ENCODE measurements around the gene ARID3B.

Gene ARID3B

GRCh38 chr15:74609938-74610301 lies 68.9 kb downstream of the ARID3B start:
- DNase-seq = no peak

- DNase-seq = no peak
Observed at GRCh38 chr15:74610302-74610951, 69.4 kb downstream of the ARID3B start.

DNA sequence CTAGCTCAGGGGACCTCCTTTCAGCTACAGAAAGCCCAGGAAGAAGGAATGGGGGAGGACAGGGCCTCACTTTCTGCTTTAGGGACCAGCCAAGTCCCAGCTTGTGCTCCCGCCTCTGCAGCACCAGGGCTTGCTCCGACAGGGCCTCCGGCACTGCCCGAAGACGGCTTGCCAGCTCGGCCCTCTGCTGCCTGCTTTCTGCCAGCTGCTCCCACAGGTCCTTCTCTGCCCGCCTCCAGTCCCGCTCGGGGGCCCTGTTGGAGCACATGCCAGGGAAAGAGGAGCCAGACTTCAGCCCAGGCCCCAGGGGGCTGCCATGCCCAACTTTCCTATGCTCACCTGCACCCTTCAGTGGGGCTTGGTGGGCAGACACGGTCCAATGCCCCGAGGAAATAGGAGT lies 70.3 kb downstream of the ARID3B start:
- DNase-seq = no peak

GRCh38 chr15:74611834-74612233 lies 70.8 kb downstream of the ARID3B start:
- DNase-seq = no peak

DNA sequence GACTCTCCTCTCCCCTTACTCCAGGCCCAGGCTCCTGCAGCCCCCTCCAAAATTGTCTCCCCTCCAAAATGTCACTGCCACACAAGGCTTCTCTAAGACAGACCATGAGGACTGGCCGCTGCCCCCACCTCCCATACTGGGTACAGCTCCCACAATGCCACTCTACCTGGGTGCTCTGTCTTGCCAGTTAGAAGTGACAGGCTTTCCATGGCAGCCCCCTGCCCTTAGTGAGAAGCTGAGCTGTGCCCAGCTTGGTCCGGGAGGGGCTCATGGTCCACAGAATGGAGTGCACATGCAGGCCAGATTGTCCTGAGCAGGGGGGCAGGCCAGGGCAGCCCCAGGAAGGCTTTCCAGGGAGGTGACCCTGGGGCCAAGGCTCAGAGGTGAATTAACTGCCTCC lies 71.7 kb downstream of the ARID3B start:
- DNase-seq = no peak

GRCh38 chr15:74613089-74613952 lies 72.3 kb downstream of the ARID3B start:
- DNase-seq = peak in 1 of 2 experiments; percentile 21

- DNase-seq = peak in 1 of 2 experiments; percentile 21
Observed at GRCh38 chr15:74613953-74614743, 73.1 kb downstream of the ARID3B start.

- DNase-seq = peak in 1 of 2 experiments; percentile 76
Observed at GRCh38 chr15:74614744-74615507, 73.9 kb downstream of the ARID3B start.

GRCh38 chr15:74615508-74616365 lies 74.7 kb downstream of the ARID3B start, which contains the start of gene CLK3:
CLK3 (plus strand) TSS chr15:74615836; CDS start chr15:74619197, 3,361 bp downstream.
- peak; percentile 78 to 99 for DNase-seq

DNA sequence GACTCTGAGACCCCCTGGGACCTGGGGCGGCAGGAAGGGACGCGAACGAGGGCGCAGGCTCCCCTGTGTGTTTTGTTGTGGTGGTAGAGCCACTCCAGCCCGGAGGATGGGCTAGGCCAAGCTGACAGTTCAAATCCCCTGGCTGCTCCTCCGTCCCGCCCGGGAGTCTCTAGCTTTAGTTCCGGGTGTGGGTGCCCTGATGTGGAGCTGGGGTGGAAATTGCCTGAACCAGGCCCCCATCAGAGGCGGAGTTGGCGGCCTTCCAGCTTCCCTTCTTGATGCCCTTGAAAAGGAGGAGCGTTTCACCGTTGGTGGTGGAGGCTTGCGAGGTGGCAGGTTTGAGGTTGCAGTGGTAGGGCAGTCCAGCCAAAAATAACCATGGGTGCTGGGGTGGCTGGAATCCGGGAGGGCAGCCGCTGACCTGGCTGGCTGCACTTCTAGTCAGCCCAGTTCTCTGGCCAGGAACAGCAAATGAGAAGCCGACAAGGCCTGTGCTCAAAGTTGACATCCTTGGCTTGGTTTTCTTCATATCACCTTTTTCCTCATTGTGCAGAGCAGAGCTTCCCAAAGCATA lies 75.4 kb downstream of the ARID3B start:
- peak in 1 of 2 experiments; percentile 8 for DNase-seq

GRCh38 chr15:74616996-74617395 lies 76.0 kb downstream of the ARID3B start:
- DNase-seq = no peak

- no peak for DNase-seq
Observed at GRCh38 chr15:74618841-74619596, 78.0 kb downstream of the ARID3B start.

- DNase-seq = no peak
Observed at GRCh38 chr15:74619916-74620635, 79.1 kb downstream of the ARID3B start.

DNA sequence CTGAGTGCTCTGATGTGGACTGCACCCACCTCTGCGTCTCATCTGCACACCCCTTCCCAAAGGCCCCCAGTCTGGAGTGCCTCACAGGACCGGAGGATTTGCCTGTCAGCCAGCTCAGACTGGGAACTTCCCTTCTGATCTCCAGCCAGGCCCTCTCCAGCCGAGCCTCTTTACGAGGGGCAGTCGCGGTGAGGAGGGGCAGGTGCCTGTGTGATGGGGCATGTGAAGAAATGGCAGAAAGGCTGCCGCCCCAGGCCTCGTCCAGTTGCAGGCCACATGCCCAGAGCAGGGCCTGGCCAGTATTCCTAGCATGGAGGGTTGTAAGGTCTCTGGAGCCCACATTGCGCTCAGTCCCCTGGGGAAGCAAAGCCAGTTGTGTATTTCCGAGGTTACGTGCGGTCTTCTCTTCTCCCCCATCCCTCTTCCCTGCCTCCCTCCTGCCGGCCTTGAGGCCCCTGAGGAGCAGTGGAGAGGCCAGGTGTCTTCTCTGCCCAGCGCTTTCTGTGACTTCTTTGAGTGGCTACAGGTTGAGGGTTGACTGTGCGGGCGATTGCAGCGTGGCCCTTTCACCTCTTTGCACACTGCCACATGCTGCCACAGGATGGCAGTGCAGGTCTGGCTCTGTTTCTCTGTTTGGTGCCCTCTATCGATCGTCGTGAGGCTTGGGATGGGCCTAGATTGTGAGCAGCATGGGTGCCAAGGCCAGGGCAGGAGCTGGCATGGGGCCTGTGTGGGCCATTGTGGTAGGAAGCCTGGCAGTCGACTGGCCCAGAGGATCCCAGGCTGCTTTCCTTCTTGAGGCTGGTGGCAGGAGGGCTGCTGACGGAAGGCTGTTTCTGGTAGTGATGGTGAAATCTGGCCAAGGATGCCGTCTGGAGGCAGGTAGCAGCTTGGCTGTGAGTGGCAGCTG lies 79.9 kb downstream of the ARID3B start:
- peak; percentile 57 to 83 for DNase-seq

- DNase-seq = no peak
Observed at GRCh38 chr15:74621546-74621920, 80.5 kb downstream of the ARID3B start.

DNA sequence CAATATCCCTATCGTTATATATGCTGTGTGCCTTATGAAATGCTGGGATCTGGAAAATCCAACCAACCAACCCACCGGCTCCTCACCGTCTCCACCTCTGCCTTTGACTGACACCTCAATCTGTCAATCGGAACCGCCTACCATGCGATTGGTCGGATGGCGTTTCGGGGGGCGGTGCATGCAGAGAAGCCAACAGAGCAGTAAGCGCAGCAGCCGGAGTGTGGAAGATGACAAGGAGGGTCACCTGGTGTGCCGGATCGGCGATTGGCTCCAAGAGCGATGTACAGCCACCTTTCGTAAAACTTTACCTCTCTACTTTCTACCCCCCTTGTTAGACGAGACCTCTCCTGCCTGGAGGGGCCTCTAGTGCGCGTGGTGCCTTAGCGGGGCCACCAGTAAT lies 80.9 kb downstream of the ARID3B start:
- no peak for DNase-seq

- DNase-seq = no peak
Observed at GRCh38 chr15:74622758-74623157, 81.7 kb downstream of the ARID3B start.

DNA sequence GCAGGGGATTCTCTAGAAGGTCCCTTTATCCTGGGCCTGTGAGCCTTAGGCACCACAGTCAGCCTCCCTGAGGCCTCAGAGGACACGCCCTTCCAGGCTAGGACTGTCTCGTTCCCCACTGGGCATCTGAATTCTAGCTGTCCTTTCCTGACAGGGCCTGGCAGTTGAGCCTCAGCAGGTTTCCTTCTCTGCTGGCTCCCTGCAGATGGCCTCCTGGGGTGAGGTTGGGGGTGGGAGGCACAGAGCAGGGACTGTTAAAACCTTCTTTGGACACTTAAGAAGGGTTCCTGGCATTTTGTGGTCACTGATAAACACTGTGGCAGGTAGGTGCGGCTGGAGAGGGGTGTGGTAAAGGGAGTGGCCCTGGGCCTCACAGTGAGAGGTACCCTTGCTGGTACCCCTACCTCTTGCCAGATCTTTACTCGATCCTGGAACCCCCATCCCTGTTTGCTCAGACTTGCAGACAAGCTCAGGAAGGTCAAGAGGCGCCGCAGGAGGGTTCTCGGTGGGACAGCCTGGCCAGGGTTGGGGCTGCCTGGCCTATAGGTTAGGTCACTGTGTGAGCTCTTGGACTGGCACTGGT lies 83.1 kb downstream of the ARID3B start:
- no peak for DNase-seq
